Measurements from ENCODE around the gene ZC3H4.

ZC3H4 gene

DNA sequence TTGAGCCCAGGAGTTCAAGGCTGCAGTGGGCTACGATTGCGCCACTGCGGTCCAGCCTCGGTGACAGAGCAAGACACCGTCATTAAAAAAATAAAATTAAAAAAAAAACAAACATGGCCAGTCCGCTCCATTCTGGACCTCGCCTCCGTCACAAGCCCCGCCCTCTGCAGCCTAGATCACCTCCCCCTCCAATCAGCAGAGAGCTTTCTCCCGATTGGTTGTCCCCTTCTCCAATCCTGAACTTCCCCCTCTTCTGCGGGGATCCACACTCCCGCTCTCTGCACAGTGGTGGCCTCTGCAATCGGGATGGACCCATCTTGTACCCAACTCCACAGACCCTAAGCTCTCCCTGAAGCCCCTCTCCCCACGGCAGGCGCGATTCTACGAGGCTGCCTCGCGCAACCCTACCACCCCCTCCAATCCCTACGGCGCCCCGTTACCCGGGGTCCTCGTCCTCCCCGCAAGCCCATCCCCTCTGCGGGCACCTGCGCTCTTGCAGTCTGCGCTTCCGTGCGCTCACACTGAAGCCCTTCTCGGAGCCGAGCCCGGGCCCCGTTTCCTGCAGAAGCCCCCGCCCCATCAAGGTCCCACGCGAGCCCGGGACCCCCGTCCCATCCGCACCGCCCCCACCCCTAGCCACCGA lies 65.7 kb downstream of the ZC3H4 start:
- peak; percentile 100 for DNase-seq (ENCODE audit: low spot score)

DNA sequence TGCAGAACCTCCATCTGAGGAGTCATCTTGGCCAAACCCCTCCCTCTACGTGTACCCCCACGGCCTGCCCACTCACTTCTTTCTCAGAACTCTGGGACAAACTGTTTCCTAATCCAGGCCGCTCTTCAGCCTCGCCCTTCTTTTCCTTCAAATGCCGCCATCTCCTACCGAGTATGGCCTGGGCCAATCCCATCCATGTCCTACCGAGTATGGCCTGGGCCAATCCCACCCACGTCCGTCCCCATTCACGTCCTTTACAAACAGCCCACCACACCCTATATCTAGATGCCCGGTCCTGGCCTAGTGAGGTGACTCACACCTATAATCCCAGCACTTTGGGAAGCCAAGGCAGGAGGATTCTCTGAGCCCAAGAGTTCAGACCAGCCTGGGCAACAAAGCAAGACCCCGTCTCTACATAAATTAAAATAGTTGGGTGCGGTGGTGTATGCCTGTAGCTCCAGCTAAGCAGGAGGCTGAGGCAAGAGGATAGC lies 66.3 kb downstream of the ZC3H4 start:
- DNase-seq (ENCODE audit: low spot score), result no peak

DNA sequence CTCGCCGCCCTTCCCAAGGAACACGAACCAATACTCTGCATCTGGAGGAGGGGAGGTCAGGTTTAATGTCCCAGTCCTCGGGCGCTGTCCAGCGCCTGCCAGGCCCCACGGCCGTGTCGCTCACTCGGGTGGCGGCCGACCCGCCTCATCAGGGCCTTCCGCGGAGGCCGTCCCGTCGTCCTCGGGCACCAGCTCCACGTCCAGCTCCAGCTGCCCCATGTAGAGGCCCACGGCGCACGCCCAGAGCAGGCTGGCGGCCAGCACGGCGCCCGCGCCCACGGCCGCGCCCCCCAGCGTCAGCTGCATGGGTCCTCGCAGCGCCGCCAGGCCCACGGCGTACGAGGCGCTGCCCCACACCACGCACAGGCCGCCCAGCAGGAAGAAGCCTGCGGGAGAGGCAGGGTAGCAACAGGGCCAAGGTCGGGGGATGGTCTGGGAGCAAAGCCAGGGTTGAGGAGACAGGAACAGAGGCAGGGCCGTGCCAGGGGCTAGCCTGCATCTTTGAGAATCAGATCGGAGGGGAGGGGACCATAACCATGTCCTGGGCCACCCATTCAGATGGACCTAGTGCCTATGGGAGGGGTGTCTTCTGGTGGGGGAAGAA lies 67.6 kb downstream of the ZC3H4 start:
- no peak for DNase-seq (ENCODE audit: low spot score)

DNA sequence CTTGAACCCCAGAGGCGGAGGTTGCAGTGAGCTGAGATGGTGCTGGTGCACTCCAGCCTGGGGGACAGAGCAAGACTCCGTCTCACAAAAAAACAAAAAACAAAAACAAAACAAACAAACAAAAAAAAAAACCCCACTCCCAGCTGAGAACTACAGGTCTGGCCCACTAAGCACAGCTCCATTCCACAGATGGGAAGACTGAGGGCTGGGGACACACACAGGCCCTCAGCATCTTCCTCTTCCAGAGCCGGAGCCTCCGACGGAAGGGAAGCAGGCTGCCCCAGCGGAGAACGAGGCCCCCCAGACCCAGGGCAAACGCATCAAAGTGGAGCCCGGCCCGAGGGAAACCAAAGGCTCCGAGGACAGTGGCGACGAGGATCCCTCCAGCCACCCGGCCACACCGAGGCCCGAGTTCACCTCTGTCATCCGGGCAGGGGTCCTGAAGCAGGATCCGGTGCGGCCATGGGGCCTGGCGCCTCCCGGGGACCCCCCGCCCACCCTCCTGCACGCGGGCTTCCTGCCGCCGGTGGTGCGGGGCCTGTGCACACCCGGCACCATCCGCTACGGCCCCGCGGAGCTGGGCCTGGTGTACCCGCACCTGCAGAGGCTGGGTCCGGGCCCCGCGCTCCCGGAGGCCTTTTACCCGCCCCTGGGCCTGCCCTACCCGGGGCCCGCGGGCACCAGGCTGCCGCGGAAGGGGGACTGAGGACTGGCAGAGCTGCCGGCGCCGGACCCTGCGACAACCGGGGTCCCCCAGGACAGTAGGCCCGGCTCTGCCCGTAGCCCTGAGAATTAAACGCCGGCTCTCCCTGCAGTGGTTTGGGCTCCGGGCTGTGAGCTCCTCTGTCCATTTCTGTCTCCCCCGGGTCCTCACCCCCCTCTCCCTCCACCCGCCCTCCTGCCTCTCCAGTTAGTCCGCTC lies 68.4 kb downstream of the ZC3H4 start:
- DNase-seq (ENCODE audit: low spot score), result no peak

DNA sequence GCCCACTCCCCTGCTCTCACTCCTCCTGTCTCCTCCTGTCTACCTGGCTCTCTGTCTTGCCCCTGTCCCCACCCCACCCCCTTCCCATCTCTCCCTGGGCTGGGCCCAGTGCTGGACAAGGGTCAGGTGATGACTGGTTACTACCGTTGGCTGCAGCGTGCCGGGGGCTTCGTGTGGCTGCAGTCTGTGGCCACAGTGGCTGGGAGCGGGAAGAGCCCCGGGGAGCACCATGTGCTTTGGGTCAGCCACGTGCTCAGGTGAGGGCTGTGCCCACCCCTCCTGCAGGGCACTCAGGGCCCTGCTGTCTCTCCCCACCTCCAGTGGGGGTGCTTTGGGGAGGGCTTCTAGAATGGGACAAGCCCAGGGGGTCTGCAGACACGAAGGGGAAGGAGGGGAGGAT lies 72.7 kb downstream of the ZC3H4 start:
- no peak for DNase-seq (ENCODE audit: low spot score)

- no peak for DNase-seq (ENCODE audit: low spot score)
Observed at GRCh38 chr19:47039239-47039874, 74.2 kb downstream of the ZC3H4 start.

DNA sequence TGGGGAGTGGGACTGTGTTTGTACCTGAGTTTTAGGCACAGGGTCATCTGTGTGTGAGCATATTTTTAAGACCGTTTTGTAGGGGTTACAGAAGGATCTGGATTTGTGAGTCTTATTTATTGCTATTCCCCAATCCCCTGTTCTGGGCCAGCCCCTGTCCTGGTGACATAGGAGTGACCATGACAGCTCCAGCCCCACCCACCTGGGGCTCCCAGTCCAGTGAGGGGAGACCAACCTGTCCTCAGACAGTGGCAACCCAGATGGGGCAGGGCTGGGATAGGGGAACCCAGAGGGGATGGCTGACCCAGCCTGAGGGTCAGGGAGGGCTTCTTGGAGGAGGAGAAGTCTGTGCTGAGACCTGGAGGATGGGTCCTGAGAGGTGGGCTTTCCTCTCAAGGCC lies 75.8 kb downstream of the ZC3H4 start:
- DNase-seq (ENCODE audit: low spot score), result no peak

GRCh38 chr19:47036097-47036651 lies 77.4 kb downstream of the ZC3H4 start:
- no peak for DNase-seq (ENCODE audit: low spot score)

DNA sequence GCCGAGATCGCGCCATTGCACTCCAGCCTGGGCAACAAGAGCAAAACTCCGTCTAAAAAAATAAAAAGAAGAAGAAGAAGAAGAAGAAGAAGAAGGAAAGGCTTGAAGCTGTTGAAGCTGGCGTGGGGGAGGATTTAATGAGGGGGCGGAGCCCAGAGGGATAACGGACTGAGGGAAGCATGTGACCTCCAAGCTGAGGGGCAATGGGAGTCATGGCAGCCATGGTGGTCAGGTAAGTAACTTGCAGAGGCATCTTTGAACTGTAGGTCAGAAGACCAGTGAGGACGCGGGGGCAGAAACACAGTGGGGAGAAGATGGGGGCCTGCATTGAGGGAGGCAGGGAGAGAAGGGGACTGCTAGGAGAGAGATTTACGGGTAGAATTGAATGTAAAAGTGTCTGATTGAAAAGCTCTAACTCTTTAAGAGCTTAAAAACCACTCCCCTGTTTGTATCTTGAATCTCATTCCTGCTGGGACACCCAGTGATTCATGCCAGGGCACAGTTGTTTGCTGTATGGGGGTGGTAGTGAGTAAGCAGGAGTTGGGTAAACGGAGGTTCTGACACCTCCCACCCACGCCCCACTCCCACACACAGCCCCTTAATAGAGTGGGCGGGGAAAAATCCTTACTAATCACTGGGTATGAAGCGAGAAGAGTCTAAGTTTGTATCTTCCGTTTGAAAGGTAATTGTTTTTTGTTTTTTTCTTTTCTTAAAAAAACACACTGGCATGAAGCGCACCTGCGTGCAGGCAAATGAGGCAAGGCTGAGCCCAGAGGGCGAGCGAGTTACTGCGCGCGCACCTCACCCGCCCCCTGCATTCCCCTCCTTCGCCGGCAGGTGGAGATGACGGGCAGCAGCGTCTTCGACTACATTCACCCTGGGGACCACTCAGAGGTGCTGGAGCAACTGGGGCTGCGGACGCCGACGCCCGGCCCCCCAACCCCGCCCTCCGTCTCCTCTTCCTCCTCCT lies 78.2 kb downstream of the ZC3H4 start:
- DNase-seq (ENCODE audit: low spot score), result peak; percentile 96

DNA sequence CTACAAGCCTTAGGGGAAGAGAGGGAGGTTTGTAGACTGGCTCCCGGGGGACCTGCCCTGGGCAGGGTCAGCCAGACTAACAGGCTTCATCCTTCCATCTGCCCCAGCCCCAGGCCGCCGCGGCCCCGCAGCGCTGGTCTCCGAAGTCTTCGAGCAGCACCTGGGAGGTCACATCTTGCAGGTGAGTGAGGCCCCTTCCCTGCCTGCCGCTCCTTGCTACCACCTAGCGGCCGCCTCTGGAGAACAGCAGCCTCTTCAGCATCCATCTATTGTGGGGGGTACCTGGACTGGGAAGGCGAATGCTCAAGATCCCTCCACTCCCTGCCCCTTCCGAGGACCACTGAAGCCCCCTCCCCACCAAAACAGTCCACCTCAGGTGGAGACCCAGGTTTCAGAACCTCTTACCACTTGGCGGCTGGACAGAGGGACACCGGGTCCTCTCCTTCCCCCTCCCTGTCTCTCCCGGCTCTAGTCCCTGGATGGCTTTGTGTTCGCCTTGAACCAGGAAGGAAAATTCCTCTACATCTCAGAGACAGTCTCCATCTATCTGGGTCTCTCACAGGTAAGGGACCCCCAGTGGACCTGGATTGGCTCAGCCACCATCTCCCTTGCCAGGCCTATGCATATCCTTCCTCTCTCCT lies 81.3 kb downstream of the ZC3H4 start:
- peak; percentile 58 for DNase-seq (ENCODE audit: low spot score)

GRCh38 chr19:47028195-47028601 lies 85.4 kb downstream of the ZC3H4 start:
- no peak for DNase-seq (ENCODE audit: low spot score)

DNA sequence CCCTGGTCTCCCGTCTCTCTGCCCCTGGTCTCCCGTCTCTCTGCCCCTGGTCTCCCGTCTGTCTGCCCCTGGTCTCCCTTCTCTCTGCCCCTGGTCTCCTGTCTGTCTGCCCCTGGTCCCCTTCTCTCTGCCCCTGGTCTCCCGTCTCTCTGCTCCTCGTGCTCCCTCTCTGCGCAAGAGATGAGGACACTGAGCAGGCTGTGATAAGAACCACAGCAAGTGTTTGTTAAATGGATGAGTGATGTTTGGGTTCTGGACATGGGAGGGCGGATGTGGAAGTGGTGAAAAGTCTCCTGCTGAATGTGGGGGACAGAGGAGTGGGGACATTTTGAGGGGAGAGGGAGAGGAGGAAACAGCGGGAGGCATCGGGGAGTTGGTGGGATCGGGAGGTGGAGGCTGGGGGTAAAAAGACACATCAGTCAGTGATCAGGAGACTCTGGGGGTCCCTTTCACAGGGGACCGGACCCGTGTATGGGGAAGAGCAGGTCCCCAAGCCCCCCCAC lies 85.9 kb downstream of the ZC3H4 start:
- DNase-seq (ENCODE audit: low spot score), result no peak

- DNase-seq (ENCODE audit: low spot score), result no peak
Observed at GRCh38 chr19:47026889-47027288, 86.7 kb downstream of the ZC3H4 start.

DNA sequence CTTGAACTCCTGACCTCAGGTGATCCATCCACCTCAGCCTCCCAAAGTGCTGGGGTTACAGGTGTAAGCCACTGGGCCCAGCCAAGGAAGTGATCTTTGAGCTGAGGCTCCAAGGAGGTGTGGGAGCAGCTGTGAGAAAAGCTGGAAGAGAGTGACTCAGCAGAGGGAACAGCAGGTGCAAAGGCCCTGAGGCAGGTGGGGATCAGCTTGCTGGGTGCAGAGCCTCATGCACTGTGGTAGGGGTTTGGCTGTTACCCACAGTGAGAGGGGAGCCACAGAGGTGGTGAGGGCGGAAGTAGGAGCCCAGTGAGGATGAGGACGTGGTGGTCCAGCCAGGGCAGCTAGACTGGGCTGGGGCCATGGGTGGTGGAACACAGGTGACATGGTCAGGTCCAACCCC lies 87.4 kb downstream of the ZC3H4 start:
- DNase-seq (ENCODE audit: low spot score), result no peak

DNA sequence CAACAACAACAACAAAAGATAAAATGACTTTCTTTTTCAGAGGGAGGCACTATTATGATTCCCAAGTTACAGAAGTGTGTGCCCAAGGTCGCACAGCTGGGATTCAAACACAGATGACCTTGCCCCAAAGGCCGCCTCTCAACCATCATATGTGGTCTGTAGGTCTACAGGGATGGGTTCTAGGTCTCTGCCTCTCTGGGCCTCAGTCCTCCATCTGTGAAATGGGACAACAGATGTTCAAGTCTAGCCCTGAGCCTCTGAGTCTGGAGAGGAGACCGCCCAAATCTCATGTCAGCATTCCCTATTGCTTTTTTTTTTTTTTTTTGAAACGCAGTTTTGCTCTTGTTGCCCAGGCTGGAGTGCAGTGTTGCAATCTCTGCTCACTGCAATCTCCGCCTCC lies 89.1 kb downstream of the ZC3H4 start:
- DNase-seq (ENCODE audit: low spot score), result no peak

GRCh38 chr19:47023448-47023794 lies 90.2 kb downstream of the ZC3H4 start:
- no peak for DNase-seq (ENCODE audit: low spot score)

- DNase-seq (ENCODE audit: low spot score), result no peak
Observed at GRCh38 chr19:47022541-47023447, 90.8 kb downstream of the ZC3H4 start.

GRCh38 chr19:47022140-47022536 lies 91.4 kb downstream of the ZC3H4 start:
- no peak for DNase-seq (ENCODE audit: low spot score)

DNA sequence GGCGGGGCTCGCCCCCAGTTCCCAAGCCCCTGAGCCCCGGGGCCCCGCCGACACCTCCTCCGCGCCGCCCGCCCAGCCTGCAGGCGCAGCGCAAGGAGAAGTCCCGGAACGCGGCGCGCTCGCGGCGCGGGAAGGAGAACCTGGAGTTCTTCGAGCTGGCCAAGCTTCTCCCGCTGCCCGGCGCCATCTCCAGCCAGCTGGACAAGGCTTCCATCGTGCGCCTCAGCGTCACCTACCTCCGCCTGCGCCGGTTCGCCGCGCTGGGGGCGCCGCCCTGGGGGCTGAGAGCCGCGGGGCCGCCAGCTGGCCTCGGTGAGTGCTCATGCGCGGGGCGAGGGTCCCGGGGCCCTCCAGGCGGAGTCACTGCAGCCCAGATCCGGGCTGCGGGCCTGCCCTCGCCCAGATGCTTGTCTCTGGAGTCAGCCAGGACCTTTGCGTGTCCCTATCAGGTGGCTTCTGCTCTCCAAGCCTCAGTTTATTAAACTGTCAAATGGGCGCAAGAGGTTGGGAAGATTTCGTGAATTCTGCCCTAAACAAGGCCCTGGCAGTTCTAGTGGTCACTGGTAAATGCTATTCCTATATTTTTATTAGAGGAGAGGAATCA lies 91.9 kb downstream of the ZC3H4 start:
- no peak for DNase-seq (ENCODE audit: low spot score)
